Lower lobe of right lung (tissue), 2 donors: ENCODE measurements around the gene LHFPL6. TPM values are rescaled to one million over a fixed set of nuclear protein-coding genes. Genes with fewer than 3 reads are reported as not detected.

Experiments
- ATAC-seq, 2 donors: fragments of 200-7000 bp; cut with Tn5 transposase; one replicate each; pipeline ENCODE4 v1.9.1; 2020 to 2022; ENCODE audit warnings: mild to moderate bottlenecking in 2 of 2, moderate library complexity in 2 of 2
- DNase-seq: peaks from one replicate; pipeline ENCODE4 v3.0.0-alpha.2; 2020
- H3K27ac ChIP-seq: fragments of 200-600 bp; one replicate; pipeline ENCODE4 v1.8.0; 2022
- H3K27me3 ChIP-seq: fragments of 200-600 bp; one replicate; pipeline ENCODE4 v1.8.0; 2022; ENCODE audit warnings: low read depth
- H3K36me3 ChIP-seq: fragments of 200-600 bp; one replicate; pipeline ENCODE4 v1.8.0; 2022; ENCODE audit warnings: mild to moderate bottlenecking
- H3K4me1 ChIP-seq: fragments of 200-600 bp; one replicate; pipeline ENCODE4 v1.8.0; 2022
- H3K4me3 ChIP-seq: fragments of 200-600 bp; one replicate; pipeline ENCODE4 v1.8.0; 2022; ENCODE audit warnings: mild to moderate bottlenecking
- H3K9me3 ChIP-seq: fragments of 200-600 bp; one replicate; pipeline ENCODE4 v1.8.0; 2022
- CTCF ChIP-seq: fragments of 200-600 bp; IDR thresholded peaks from one replicate; pipeline ENCODE4 v1.8.0; 2022; ENCODE audit warnings: antibody characterized with exemption, mild to moderate bottlenecking
- intact Hi-C: fragments of 100-400 bp; cut with DNase I; formaldehyde crosslinking; loops from one replicate; pipeline ENCODE4 v1.11.0; 2022
- total RNA-seq: library from RNA; stranded (reverse); fragmentation: NEBNext Ultra II Directional; extraction: Animal tissue kit (Norgen Biotek cat#: 25700); gene quantifications from one replicate; pipeline ENCODE4 v1.2.1, GENCODE V29; 2021
- donor health status: DM: no; HTN: yes; CAD: no; lungs with severe emphysema.

LHFPL6 gene
- total RNA-seq, 1 donor from 2014 or later = 68.7 TPM

GRCh38 chr13:39481491-39481890, 121.5 kb downstream of the LHFPL6 start:
- Histone ChIP-seq H3K9me3 (no peaks in the 10 kb centered on the region), H3K4me1 (peaks cover 7% of the 10 kb centered on the region), H3K27ac (no peak overlapping the region), H3K4me3 (no peak overlapping the region), H3K36me3 (no peaks in the 10 kb centered on the region), H3K27me3 (no peaks in the 10 kb centered on the region)
- no peak for DNase-seq
- intact Hi-C loops = no loop called here
- no peak for TF ChIP-seq CTCF
- no peak for ATAC-seq

- no peaks in the 10 kb centered on the region for H3K36me3 ChIP-seq
- no peaks in the 10 kb centered on the region for H3K4me1 ChIP-seq
- intact Hi-C loops = no loop called here
- no peak overlapping the region for H3K4me3 ChIP-seq
- no peaks in the 10 kb centered on the region for H3K9me3 ChIP-seq
- ATAC-seq (no peak), DNase-seq (no peak)
- no peak for TF ChIP-seq CTCF
- no peaks in the 10 kb centered on the region for H3K27me3 ChIP-seq
- H3K27ac ChIP-seq = no peak overlapping the region
These were observed 128.4 kb downstream of the LHFPL6 start for GRCh38 chr13:39474600-39474999.

DNA sequence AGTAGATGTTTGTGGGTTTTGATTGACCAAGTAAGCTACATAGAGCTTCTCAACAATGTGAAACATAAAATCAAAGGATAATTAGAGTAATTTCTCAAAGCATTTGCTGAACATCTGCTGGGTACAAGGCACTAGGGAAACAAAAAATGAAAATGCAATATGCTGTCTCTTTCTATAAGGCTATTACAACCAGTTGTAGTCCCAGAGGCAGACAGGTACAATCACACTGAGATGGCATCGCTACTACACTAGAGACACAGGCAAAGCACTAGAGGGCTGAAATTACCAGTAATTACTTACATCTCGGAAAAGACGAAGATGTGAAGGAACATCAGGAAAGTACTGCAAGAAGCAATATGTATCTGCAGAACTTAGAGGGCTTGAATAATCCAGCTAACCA, 133.3 kb downstream of the LHFPL6 start:
- H3K4me1 ChIP-seq = no peaks in the 10 kb centered on the region
- no peak overlapping the region for H3K4me3 ChIP-seq
- no peaks in the 10 kb centered on the region for H3K36me3 ChIP-seq
- no peak for TF ChIP-seq CTCF
- DNase-seq (no peak), ATAC-seq (no peak)
- no peaks in the 10 kb centered on the region for H3K27me3 ChIP-seq
- intact Hi-C loops = no loop called here
- no peak overlapping the region for H3K27ac ChIP-seq
- H3K9me3 ChIP-seq = no peaks in the 10 kb centered on the region

DNA sequence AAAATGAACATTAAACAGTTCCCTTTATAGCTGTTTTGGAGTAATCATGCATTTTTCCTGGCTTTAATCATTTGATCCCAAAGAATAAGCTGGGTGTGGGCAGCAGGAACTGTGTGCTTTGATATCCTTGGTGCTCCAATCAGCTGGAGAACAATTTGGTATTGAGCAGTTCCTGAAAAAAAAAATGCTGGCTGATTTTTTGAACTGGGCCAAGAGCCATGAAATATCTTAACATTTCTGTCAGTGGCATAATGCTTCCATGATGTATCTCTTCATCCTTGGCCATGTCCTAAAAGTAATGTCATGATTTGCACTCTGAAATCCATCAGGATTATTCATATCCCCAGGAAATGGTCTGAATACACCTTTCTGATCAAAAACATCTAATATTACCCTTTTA, 134.7 kb downstream of the LHFPL6 start:
- no peak for DNase-seq
- no peak for ATAC-seq
- Histone ChIP-seq H3K4me1 (no peaks in the 10 kb centered on the region), H3K27me3 (no peaks in the 10 kb centered on the region), H3K27ac (no peak overlapping the region), H3K36me3 (no peaks in the 10 kb centered on the region), H3K9me3 (no peaks in the 10 kb centered on the region), H3K4me3 (no peak overlapping the region)
- TF ChIP-seq CTCF = no peak
- intact Hi-C loops = no loop called here

- Histone ChIP-seq H3K27ac (no peak overlapping the region), H3K4me1 (peaks cover 12% of the 10 kb centered on the region), H3K27me3 (no peaks in the 10 kb centered on the region), H3K9me3 (no peaks in the 10 kb centered on the region), H3K4me3 (no peak overlapping the region), H3K36me3 (no peaks in the 10 kb centered on the region)
- DNase-seq = no peak
- ATAC-seq = no peak
- no peak for TF ChIP-seq CTCF
- intact Hi-C loops = no loop called here
These were observed 139.4 kb downstream of the LHFPL6 start for GRCh38 chr13:39463611-39464010.

- Histone ChIP-seq H3K4me1 (peaks cover 12% of the 10 kb centered on the region), H3K4me3 (no peak overlapping the region), H3K27me3 (no peaks in the 10 kb centered on the region), H3K9me3 (no peaks in the 10 kb centered on the region), H3K27ac (no peak overlapping the region), H3K36me3 (no peaks in the 10 kb centered on the region)
- intact Hi-C loops = no loop called here
- DNase-seq (no peak), ATAC-seq (peak in 1 of 2 donors; percentile 9)
- TF ChIP-seq CTCF = no peak
These were observed 140.1 kb downstream of the LHFPL6 start for GRCh38 chr13:39462906-39463305.
